C1 segment of cervical spinal cord (tissue), 14 donors: ENCODE measurements around the gene TMPRSS4.

Experiments used
- DNase-seq, 14 donors: peaks; one replicate each; lab custom pipeline; 2025; lab: John Stamatoyannopoulos, UW

The TMPRSS4 gene, protein sequence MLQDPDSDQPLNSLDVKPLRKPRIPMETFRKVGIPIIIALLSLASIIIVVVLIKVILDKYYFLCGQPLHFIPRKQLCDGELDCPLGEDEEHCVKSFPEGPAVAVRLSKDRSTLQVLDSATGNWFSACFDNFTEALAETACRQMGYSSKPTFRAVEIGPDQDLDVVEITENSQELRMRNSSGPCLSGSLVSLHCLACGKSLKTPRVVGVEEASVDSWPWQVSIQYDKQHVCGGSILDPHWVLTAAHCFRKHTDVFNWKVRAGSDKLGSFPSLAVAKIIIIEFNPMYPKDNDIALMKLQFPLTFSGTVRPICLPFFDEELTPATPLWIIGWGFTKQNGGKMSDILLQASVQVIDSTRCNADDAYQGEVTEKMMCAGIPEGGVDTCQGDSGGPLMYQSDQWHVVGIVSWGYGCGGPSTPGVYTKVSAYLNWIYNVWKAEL

DNA sequence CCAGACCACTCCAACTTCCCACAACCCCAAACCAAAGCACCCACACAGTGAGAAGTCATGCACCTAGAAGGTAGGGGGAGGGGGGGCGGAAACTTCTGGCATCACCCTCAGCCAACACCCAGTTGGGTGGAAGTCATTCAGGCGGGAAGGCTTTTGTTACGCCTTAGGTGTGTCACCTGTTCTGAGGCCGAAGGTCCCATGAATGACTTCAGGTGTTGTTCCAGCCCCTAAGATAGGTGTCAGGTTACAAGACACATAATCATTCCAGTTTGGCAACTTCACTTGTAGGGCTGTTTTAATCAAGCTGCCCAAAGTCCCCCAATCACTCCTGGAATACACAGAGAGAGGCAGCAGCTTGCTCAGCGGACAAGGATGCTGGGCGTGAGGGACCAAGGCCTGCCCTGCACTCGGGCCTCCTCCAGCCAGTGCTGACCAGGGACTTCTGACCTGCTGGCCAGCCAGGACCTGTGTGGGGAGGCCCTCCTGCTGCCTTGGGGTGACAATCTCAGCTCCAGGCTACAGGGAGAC, at the start of gene TMPRSS4:
TSS of gene TMPRSS4 (plus strand) at position 325 of the 528 bp plus-strand sequence. CDS start 225 bp downstream, outside the sequence.
- no peak for DNase-seq

DNA sequence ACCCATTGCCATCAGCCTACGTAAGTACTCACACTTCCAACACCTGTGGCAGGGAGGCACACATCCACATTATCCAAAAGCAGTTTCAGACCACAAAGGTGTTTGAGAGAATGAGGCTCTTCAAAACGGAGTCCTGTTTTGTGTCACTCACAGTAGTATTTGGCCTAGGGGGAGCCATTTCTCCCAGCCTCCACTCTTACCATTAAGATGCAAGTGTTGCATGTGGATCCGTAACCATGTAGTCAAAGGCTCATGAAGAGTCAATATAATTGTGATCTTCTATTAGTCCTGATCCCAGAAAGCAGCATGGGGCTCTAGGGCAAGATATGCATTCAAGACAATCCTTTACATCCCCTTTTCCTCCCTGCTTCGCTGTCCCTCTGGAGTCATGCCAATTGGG, 49.2 kb upstream of the TMPRSS4 start:
- no peak for DNase-seq

DNA sequence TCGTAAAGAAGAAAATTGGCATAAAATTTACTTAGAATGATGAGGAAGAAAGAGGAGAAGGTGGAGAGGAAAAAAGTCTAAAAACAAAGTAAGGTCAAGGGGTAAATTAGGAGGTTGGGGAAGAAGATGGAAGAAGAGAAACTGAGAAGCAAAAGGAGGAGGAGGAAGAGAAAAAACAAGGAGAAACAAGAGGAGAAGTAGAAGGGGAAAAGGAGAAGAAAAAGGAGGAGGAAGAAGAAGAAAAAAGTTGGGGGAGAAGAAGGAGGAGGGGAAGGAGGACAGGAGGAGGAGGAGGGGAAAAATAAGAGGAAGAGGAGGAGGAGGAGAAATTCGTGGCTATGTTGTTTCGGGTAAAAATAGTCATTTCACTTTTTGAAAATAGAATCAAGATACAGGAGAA, 48.3 kb upstream of the TMPRSS4 start:
- no peak for DNase-seq

DNA sequence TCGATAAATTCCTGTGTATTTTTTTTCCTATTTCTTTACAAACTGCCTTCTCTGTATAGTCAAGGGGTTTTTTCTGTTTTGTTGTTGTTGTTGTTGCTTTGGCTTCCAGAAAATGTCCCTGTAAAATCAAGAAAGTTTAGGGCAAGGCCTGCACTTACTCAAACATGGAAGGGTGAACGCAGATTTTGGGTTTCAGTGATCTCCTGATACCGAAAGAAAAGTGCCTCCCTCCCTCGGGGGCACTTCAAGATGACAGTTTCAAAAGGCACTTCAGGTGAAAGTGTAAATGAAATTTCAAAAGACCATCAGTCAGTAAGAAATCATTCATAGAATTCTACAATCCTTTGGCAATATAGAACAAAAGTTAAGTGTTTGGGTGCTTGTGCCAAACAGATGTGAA, 43.4 kb upstream of the TMPRSS4 start:
- DNase-seq = no peak

DNA sequence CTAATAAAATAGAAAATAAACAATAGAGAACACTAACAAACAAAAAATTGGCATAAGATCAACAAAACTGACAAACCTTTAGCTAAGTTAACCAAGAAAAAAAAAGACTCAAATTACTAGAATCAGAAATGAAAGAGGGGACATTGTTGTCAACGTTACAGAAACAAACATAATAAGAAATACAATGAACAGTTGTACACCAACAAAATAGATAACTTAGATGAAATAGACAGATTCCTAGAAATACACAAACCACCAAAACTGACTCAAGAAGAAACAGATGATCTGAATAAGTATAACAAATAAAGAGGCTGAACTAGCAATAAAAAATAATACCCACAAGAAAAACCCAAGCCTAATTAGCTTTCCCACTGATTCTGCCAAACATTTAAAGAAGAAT, 34.7 kb upstream of the TMPRSS4 start:
- no peak for DNase-seq

DNA sequence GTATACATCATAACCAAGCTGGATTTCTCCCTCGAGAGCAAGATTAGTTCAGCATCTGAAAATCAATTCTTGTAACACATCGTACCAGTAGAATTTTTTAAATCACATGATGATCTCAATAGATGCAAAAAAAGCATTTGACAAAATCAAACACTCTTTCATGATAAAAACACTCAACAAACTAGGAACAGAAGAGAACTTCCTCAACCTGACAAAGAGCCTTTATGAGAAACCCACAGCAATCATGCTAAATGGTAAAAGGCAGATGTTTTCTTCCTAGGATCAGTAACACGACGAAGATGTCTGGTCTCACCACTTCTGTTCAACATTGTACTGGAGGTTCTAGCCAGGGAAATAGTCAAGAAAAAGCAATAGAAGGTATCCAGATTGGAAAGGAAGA, 34.1 kb upstream of the TMPRSS4 start:
- no peak for DNase-seq

DNA sequence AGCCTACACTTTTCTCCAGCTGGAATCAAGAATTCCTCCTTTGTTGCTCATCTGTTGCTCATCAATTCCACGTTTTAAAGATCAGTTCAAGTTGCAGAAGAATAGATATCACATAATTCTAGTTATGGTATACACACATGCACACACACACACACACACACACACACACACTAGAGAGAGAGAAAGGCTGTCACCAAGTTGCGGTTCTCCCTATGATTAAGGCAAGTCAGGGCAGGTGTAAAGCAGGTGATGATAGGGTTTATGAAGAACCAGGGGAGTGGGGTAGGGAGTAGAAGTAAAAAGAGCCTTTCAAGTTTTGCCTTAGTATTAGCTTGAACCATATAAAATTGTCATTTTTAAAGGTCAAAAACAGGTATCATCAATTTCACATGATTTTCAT, 31.7 kb upstream of the TMPRSS4 start:
- no peak for DNase-seq

DNA sequence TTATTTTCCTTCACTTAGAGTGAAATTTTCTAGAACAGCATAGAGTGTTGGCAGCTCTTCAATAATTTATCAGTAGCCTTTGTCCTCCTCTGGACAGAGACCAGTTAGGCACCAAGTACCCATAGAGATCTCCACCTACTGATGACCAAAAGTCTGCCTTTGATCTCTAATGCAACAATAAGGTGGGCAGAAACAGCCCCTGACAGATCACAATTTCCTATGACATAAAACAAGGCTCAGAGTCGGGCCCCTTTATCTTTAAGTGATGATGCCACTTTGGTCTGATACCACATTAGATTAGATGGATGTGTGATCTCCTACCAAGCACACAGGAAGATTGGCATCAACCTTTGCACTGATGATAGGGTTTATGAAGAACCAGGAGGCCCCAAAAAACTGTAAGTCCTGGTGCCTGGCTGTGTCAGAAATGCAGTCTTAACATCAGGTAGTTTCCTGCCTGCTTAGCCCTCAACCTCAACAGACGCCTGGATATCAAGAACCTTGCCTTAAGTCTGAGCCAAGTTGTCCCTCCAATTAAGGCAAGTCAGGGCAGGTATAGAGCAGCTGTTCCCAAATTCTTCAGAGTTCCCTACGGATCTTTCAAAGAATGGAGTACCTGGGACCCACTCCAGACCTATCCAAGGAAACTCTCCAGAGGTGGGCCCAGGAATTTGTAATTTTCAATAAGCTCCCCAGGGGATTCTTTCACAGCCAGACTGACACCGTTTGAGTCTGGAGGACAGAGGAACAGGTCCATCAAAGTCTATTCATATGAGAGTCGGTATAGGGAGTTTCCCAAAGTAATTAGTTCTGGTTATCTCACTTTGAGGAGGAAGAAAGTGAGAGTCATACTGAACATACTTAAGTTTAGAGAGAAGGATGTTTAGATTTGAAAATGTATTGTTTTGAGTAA, 30.6 kb upstream of the TMPRSS4 start:
- DNase-seq = no peak

DNA sequence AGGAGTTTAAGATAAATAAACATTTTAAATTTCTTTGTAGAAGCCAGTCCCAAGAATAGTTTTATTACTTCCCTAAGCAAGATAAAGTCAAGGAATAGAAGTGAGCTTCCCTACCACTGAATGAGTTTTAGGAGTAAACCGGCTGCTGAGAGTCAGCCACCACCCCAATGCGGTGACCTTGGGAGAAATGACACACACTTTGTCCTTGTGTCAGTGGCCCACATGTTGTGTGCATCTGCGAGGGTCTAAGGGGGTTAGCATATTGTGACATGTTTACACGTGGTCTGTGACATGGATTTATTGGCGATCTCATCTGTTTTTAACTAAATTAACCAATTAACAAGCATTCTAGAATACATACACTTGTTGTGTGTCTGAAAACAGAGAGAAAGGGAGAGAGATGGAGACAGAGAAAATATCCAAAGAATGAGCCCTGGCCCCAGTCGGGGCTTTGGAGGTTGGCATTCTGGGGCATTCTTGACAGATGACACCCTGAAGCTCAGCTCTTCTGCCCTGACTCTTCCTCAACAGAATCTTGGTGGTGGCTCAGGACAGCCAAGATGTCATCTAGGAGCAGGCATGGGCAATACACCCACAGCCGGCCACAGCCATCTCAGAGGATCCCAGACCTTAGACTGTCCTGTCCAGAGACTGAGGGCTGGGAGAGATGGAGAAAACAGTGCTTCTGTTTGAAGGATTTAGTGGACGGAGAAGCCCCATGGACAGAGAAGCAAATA, 29.7 kb upstream of the TMPRSS4 start:
- no peak for DNase-seq

DNA sequence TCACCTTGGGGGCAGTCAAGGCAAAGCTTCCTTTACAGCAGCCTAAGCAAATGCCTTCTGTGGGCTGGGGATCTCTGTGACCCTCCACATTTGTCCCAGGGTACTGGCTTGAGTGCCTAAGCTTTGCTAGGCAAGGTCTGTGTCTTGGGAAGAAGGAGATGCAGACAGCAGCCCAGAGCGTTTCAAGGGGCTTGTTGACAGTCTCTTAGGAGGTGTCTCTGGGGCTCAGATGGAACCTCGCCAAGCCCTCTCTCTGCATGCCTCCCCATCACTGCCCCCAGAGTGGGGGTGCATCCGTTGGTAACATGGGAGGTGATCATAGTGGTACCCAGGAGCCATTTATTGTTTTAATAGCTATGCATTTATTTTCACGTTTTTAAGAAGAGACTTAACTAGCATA, 29.1 kb upstream of the TMPRSS4 start:
- DNase-seq = no peak

DNA sequence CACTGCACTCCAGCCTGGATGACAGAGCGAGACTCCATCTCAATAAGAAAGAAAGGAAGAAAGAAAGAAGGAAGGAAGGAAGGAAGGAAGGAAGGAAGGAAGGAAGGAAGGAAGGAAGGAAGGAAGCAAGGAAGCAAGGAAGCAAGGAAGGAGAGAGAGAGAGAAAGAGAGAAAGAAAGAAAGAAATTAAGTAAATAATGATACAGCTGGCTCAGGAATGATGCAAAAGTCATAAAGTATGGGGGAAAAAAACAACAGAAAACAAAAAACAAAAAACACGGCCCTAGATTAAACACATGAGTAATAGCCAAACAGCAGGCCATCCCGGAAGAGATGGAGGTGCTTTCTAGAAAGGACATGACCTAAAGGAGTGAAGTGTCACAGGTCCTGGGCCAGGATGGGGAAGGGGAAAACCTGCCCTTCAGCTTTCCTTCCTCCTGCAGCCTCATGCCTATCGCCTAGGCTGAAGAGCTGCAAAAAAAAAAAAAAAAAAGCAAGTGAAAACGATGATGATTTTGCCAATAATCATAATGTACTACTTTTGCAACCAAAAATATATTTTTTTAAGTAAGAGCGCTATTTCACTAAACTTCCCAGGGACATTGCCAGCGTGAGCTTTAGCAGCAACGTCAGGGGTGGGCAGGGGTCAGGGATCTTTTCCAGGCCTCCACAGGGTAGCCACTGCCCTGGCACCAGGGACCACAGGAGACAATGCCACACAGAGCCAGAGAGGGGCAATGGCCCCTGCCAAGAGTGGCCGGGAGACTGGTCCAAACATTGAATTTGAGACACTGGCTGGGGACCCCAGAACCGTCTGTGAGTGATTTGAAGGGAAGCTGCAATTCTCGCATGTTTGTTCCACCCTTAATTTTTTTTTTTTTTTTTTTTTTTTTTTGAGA, 28.2 kb upstream of the TMPRSS4 start:
- no peak for DNase-seq

DNA sequence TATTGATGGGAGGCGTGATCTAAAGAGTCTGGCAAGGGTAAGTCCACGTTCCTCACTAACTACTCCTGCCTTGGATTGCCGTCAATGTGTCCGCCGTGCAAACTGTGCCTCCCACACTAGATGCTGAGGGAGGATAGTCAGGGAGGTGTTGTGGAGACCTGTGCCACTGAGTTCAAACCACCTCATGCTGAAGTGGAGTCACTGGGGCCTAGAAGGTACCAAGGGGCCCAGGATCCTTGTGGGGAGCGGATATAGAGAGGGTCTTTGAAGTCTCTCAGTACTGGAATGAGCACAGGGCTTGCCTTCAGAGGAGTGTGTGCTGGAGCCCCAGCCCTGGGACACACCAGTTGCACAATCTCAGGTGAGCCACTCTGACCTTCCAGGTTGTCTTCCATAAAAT, 27.1 kb upstream of the TMPRSS4 start:
- DNase-seq = no peak

DNA sequence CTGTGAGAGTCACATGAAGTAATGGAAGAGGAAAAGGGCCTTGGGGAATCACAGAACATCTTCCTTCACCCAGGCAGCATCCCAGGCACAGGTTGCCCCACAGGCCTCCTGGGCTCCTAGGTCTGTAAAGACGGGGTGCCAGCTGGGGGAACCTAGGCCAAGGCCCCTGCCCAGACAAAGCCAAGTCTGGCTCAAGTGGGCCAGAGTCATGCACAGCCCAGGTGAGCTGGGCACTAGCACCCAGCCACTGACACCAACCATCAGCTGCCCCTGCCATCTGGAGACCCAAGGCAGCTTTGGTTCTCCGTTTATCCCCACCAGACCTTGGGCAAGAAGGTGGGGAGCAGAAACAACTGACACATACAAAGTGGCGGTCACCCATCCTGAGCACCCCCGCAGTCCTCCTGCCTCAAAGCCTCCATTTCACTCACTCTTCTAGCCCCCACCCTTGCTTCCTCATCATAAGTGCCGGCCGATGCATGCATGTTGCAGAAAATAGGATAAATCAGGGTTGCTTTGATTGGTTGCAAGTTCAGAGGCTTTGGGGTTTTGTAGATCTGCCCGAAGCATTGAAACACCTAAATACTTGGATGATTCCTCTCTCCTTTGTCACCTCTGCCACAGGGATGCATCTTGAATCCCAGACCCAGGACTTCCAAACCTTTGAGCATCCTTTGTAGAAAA, 26.5 kb upstream of the TMPRSS4 start:
- no peak for DNase-seq

DNA sequence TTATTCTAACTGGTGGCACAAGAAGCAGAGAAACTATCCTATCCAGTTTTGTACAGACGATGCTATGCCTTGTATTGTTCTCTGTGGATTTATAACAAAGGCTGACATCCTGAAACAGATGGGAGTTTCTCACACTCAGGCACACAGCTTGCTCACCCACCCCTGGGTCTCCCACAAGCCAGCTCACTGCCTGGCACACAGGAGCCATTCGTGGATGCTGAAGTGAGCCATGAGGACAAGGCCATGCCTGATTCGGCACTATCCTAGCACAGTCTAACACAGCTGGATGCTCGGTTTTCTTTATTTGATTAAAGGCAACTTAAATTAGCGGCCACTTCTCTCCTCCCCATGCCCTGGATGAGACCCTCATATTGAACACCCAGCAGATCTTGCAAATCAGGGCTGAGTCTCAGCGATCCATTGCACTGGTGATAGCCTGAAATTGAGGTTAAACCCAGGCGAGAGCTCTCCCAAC, 25.7 kb upstream of the TMPRSS4 start:
- DNase-seq = no peak

DNA sequence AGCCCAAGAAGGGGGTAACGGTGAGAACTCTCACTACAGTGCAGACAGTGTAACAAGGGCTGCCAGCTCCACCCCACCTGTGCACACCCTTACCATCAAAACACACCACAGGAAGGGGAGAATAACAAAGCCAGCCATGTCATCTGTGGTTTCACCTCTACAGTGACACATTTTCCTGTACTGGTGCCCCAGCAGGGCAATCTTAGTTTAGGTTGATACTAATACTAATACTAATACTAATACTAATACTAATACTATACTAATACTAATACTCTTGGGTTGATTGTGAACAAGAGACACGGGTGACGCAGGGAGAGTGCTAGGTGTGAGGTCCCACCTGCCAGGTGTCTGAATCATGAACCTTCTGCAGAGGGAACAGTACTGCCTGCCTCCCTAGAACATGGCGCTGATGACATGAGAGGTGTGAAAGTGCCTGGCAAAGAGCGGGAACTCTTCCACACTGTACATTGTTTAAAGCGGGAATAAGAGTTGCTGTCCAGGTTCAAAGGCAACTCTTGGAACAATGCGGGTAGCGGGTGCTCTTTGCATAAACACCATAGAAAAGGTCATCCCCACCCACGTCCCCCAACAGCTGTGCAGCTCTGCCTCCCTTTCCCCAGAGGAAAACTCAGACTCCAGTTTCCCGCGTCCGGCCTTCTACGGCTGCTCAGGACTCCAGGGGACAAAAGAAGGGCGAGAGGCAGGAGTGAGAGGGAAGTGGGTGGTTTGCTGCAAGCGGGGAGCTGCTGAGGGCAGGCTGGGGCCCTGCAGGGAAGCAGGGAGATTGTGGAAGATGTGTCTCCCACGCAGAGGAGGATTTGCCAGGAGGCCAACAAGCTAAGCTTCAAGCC, 25.0 kb upstream of the TMPRSS4 start:
- no peak for DNase-seq

DNA sequence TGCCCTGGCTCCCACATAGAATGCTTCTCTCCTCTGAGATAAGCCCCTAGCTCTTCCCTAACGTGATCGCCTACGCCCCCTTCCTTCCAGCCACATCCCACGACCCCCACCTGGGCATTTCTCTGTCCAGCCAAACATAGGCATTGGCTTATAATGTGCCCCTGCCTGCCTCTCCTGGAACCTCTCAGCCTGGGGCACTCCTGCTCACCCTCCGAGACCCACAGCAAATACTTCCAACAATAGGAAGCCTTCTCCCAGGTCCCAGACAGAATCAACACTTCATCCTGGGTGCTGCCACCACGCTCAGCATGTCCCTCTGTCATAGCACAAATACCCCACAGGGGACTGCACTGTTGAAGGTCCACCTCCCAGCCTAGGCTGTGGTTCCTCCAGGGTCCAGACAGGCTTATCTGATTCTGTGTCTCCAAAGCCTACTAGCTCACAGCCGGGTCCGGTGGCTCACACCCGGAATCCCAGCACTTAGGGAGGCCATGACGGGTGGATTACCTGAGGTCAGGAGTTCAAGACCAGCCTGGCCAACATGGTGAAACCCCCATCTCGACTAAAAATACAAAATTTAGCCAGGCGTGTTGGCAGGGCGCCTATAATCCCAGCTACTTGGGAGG, 24.2 kb upstream of the TMPRSS4 start:
- no peak for DNase-seq

DNA sequence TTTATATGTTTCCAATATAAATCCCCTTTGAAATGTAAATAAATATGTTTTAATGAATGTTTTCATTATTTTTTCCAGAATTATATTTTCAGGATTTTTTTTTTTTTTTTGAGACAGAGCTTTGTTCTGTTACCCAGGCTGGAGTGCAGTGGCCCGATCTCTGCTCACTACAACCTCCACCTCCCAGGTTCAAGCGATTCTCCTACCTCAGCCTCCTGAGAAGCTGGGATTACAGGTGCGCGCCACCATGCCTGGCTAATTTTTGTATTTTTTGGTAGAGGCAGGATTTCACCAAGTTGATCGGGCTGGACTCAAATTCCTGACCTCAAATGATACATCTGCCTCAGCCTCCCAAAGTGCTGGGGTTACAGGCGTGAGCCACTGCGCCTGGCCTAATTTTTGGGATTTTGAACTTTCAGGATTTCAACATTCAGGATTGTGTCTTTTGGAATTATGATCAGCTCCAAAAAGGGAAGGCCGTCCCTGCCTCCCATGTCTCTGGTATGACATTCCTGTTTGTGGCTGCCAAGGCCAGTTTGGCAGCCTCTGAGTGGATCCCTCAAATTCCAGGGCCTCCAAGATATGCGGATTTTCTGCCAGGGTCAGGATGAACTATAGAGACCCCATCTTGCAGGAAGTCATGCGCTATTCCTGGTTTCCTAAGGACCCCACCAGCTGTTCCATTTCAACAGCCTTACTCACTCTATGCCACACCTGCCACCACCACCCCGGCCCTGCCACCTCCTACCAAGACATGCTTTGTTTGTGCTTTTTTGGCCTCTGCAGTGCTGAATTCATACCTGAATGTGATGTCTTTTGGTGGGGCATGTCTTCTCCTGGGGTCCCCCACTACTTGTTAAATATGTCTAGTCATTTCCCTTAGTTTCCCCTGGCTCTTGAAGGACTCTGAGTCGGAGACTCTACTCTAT, 21.9 kb upstream of the TMPRSS4 start:
- no peak for DNase-seq
